HepG2 (cell line): Measurements from ENCODE around the gene USP17L24.
"Not testable (repeated sequence)": the region's sequence is repeated elsewhere in the genome, so short reads cannot be mapped to it uniquely, and the experiment has no call there.

Experiments
- CHCHD3 ChIP-seq: sonication (generic); formaldehyde crosslinking; IDR thresholded peaks from 2 replicates; pipeline ENCODE4 v1.8.0; 2022; ENCODE audit warnings: mild to moderate bottlenecking, missing genetic modification reagents, moderate library complexity
- EZH2 ChIP-seq: conservative IDR thresholded peaks from 2 replicates; pipeline ENCODE4 v1.6.1; 2012; ENCODE audit warnings: mild to moderate bottlenecking, low read depth, low read length, moderate library complexity
- FOXJ3 ChIP-seq: sonication (generic); formaldehyde crosslinking; IDR thresholded peaks from 2 replicates; pipeline ENCODE4 v1.4.0; 2020; ENCODE audit warnings: missing genetic modification reagents, mild to moderate bottlenecking, borderline replicate concordance
- GLI4 ChIP-seq: sonication (generic); formaldehyde crosslinking; IDR thresholded peaks from 2 replicates; pipeline ENCODE4 v1.5.1; 2020; ENCODE audit warnings: missing genetic modification reagents, mild to moderate bottlenecking, moderate library complexity, borderline replicate concordance
- PHF8 ChIP-seq: sonication (generic); formaldehyde crosslinking; IDR thresholded peaks from 2 replicates; pipeline ENCODE4 v1.5.0; 2020; ENCODE audit warnings: missing genetic modification reagents
- POLR2AphosphoS5 ChIP-seq: IDR thresholded peaks from 2 replicates; pipeline ENCODE4 v1.6.1; 2012; ENCODE audit warnings: low read depth, low read length
- PPARG ChIP-seq: conservative IDR thresholded peaks from 2 replicates; pipeline ENCODE4 v1.6.1; 2016; ENCODE audit warnings: missing biosample characterization, missing genetic modification reagents
- SAFB2 ChIP-seq: sonication (generic); formaldehyde crosslinking; IDR thresholded peaks from 2 replicates; pipeline ENCODE4 v1.5.1; 2020; ENCODE audit warnings: missing genetic modification reagents, low read depth, mild to moderate bottlenecking, borderline replicate concordance
- SOX5 ChIP-seq: IDR thresholded peaks from 2 replicates; pipeline ENCODE4 v1.6.1; 2016; ENCODE audit warnings: borderline replicate concordance
- ZBTB43 ChIP-seq: sonication (generic); formaldehyde crosslinking; conservative IDR thresholded peaks from 2 replicates; pipeline ENCODE4 v1.4.0; 2020; ENCODE audit warnings: missing genetic modification reagents
- ZNF782 ChIP-seq: sonication (generic); formaldehyde crosslinking; IDR thresholded peaks from 2 replicates; pipeline ENCODE4 v1.4.0; 2020; ENCODE audit warnings: missing genetic modification reagents, mild to moderate bottlenecking, borderline replicate concordance
- TF ChIP-seq, protein P1 (sequence below): sonication (generic); formaldehyde crosslinking; IDR thresholded peaks from 2 replicates; pipeline ENCODE4 v1.5.0; 2020; ENCODE audit warnings: missing genetic modification reagents

DNA sequence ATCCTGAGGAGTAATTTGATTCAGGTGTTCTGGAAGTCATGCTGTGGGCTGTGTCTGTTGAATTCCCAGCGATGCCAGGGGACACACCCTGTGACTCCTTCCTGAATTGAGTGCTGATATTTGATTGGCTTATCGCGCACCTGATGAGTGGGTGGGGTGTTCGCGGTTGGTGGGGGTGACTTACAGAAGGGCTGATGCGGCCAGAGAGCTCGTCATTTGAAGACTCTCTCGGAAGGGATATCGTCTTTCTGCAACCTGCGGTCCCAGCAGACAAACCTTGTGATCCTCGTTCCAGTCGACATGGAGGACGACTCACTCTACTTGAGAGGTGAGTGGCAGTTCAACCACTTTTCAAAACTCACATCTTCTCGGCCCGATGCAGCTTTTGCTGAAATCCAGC, 9.4 kb downstream of the USP17L24 start, which contains the start of gene USP17L26:
- TF ChIP-seq GLI4 (CRISPR knock-in tag); PPARG (CRISPR knock-in tag); POLR2AphosphoS5; SOX5 (CRISPR knock-in tag); FOXJ3; PHF8; ZNF782 (CRISPR knock-in tag); EZH2; SAFB2 (CRISPR knock-in tag); CHCHD3; ZBTB43 (CRISPR knock-in tag): not testable (repeated sequence)
- TF ChIP-seq, protein P1, sequence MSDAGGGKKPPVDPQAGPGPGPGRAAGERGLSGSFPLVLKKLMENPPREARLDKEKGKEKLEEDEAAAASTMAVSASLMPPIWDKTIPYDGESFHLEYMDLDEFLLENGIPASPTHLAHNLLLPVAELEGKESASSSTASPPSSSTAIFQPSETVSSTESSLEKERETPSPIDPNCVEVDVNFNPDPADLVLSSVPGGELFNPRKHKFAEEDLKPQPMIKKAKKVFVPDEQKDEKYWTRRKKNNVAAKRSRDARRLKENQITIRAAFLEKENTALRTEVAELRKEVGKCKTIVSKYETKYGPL, result not testable (repeated sequence)
